ENCODE data around the gene S100A7A. TPM values are rescaled to one million over a fixed set of nuclear protein-coding genes. Genes with fewer than 3 reads are reported as not detected.

S100A7A gene
- total and polyA plus RNA-seq, 9 donors: not detected

DNA sequence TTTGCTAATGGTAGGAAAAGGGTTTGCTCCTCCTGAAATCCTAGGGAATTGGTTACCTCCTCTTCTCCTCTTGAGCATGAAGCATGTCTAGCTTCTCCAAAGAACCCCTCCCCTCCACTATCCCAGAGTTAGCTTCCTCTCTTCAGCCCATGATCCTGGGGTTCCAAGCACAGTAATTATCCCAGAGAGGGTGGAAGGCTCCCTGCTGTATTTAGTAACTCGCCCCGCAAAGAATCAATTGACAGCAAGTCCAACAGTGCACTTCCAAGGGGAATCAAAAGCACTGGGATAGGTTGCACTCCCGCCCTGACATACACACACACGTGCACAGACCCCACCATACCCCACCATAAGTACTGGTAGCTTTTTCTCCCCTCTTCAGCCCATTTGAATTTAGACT, 28.5 kb upstream of the S100A7A start:
- Histone ChIP-seq H3K9me3 (no peaks in the 10 kb centered on the region), H3K36me3 (no peaks in the 10 kb centered on the region), H3K4me1 (ENCODE audit: insufficient read depth) (no peaks in the 10 kb centered on the region), H3K27me3 (no peaks in the 10 kb centered on the region), H3K4me3 (no peak overlapping the region), H3K27ac (no peak overlapping the region)
- no peak for DNase-seq
- intact Hi-C loops (cut with DNase I): no loop called here
- WGBS, 3 donors: 69 to 81% (median 78%) methylated on average over 4 of the region's 4 CpGs
- TF ChIP-seq EP300 (IDR thresholded peaks at IDR 0.05) (no peak), POLR2A (IDR thresholded peaks at IDR 0.05) (no peak)
- TF ChIP-seq, protein P1, sequence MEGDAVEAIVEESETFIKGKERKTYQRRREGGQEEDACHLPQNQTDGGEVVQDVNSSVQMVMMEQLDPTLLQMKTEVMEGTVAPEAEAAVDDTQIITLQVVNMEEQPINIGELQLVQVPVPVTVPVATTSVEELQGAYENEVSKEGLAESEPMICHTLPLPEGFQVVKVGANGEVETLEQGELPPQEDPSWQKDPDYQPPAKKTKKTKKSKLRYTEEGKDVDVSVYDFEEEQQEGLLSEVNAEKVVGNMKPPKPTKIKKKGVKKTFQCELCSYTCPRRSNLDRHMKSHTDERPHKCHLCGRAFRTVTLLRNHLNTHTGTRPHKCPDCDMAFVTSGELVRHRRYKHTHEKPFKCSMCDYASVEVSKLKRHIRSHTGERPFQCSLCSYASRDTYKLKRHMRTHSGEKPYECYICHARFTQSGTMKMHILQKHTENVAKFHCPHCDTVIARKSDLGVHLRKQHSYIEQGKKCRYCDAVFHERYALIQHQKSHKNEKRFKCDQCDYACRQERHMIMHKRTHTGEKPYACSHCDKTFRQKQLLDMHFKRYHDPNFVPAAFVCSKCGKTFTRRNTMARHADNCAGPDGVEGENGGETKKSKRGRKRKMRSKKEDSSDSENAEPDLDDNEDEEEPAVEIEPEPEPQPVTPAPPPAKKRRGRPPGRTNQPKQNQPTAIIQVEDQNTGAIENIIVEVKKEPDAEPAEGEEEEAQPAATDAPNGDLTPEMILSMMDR (IDR thresholded peaks at IDR 0.05): no peak

- 80 to 88% (median 85%) methylated on average over 1 of the region's 1 CpG for WGBS, 3 donors
- no peak for DNase-seq
- H3K27ac ChIP-seq: no peak overlapping the region
- H3K9me3 ChIP-seq: no peaks in the 10 kb centered on the region
- intact Hi-C loops (cut with DNase I): no loop called here
- no peaks in the 10 kb centered on the region for H3K27me3 ChIP-seq
- H3K4me3 ChIP-seq: no peak overlapping the region
- H3K4me1 ChIP-seq (ENCODE audit: insufficient read depth): no peaks in the 10 kb centered on the region
- no peaks in the 10 kb centered on the region for H3K36me3 ChIP-seq
- TF ChIP-seq, protein P1 (IDR thresholded peaks at IDR 0.05): no peak
- TF ChIP-seq POLR2A (IDR thresholded peaks at IDR 0.05) (no peak), EP300 (IDR thresholded peaks at IDR 0.05) (no peak)
Observed at GRCh38 chr1:153389401-153389800, 26.9 kb upstream of the S100A7A start.

- no peak for TF ChIP-seq POLR2A (IDR thresholded peaks at IDR 0.05)
- no peak for TF ChIP-seq EP300 (IDR thresholded peaks at IDR 0.05)
- TF ChIP-seq, protein P1 (IDR thresholded peaks at IDR 0.05): no peak
- Histone ChIP-seq H3K27me3 (no peaks in the 10 kb centered on the region), H3K27ac (no peak overlapping the region), H3K9me3 (no peaks in the 10 kb centered on the region), H3K36me3 (no peaks in the 10 kb centered on the region), H3K4me3 (no peak overlapping the region), H3K4me1 (ENCODE audit: insufficient read depth) (no peaks in the 10 kb centered on the region)
- WGBS, 3 donors: 67 to 78% (median 68%) methylated on average over 17 of the region's 17 CpGs
- intact Hi-C loops (cut with DNase I): no loop called here
- no peak for DNase-seq
Observed at GRCh38 chr1:153389973-153390879, 26.1 kb upstream of the S100A7A start.

- no peak for DNase-seq
- intact Hi-C loops (cut with DNase I): no loop called here
- no peaks in the 10 kb centered on the region for H3K36me3 ChIP-seq
- 71 to 81% (median 74%) methylated on average over 7 of the region's 7 CpGs for WGBS, 3 donors
- TF ChIP-seq, protein P1 (IDR thresholded peaks at IDR 0.05): no peak
- TF ChIP-seq EP300 (IDR thresholded peaks at IDR 0.05): no peak
- no peak for TF ChIP-seq POLR2A (IDR thresholded peaks at IDR 0.05)
- H3K27ac ChIP-seq: no peak within 1 kb of the TSS
- H3K4me1 ChIP-seq (ENCODE audit: insufficient read depth): no peaks in the 10 kb centered on the region
- no peaks in the 10 kb centered on the region for H3K27me3 ChIP-seq
- H3K4me3 ChIP-seq: no peak within 1 kb of the TSS
- no peaks in the 10 kb centered on the region for H3K9me3 ChIP-seq
Observed at GRCh38 chr1:153390938-153391710, 25.2 kb upstream of the S100A7A start, which contains the start of gene S100A8. S100A8 (minus strand) TSS chr1:153391073; CDS start chr1:153390535, 538 bp downstream.

Measured in ovary (tissue), 9 donors.